ENCODE measurements around the gene ASTL.
"Not testable (repeated sequence)": the region's sequence is repeated elsewhere in the genome, so short reads cannot be mapped to it uniquely, and the experiment has no call there.

Gene ASTL

GRCh38 chr2:96138179-96139145, at the start of gene ASTL:
ASTL (minus strand) TSS chr2:96138502; CDS start chr2:96138436, 66 bp downstream.
- DNase-seq (ENCODE audit: low spot score): peak; percentile 87

- no peak for DNase-seq (ENCODE audit: low spot score)
Measured at GRCh38 chr2:96186562-96186961, 48.3 kb upstream of the ASTL start.

- DNase-seq (ENCODE audit: low spot score): no peak
Measured at GRCh38 chr2:96185516-96185915, 47.2 kb upstream of the ASTL start.

- DNase-seq (ENCODE audit: low spot score): no peak
Measured at GRCh38 chr2:96184989-96185388, 46.7 kb upstream of the ASTL start.

- no peak for DNase-seq (ENCODE audit: low spot score)
Measured at GRCh38 chr2:96184188-96184587, 45.9 kb upstream of the ASTL start.

- no peak for DNase-seq (ENCODE audit: low spot score)
Measured at GRCh38 chr2:96181529-96181928, 43.2 kb upstream of the ASTL start.

GRCh38 chr2:96180521-96180920, 42.2 kb upstream of the ASTL start:
- no peak for DNase-seq (ENCODE audit: low spot score)

GRCh38 chr2:96180002-96180401, 41.7 kb upstream of the ASTL start:
- DNase-seq (ENCODE audit: low spot score): no peak

- no peak for DNase-seq (ENCODE audit: low spot score)
Measured at GRCh38 chr2:96176661-96177060, 38.4 kb upstream of the ASTL start.

- no peak for DNase-seq (ENCODE audit: low spot score)
Measured at GRCh38 chr2:96175951-96176350, 37.6 kb upstream of the ASTL start.

- DNase-seq (ENCODE audit: low spot score): peak; percentile 74
Measured at GRCh38 chr2:96174251-96175144, 36.2 kb upstream of the ASTL start.

GRCh38 chr2:96171831-96172230, 33.5 kb upstream of the ASTL start:
- DNase-seq (ENCODE audit: low spot score): no peak

- DNase-seq (ENCODE audit: low spot score): no peak
Measured at GRCh38 chr2:96170626-96171025, 32.3 kb upstream of the ASTL start.

GRCh38 chr2:96169868-96170507, 31.7 kb upstream of the ASTL start:
- DNase-seq (ENCODE audit: low spot score): no peak

- DNase-seq (ENCODE audit: low spot score): peak; percentile 83
Measured at GRCh38 chr2:96167407-96168013, 29.2 kb upstream of the ASTL start.

- DNase-seq (ENCODE audit: low spot score): no peak
Measured at GRCh38 chr2:96164459-96165184, 26.3 kb upstream of the ASTL start.

- DNase-seq (ENCODE audit: low spot score): no peak
Measured at GRCh38 chr2:96163768-96164429, 25.6 kb upstream of the ASTL start.

- no peak for DNase-seq (ENCODE audit: low spot score)
Measured at GRCh38 chr2:96163415-96163767, 25.1 kb upstream of the ASTL start.

GRCh38 chr2:96161898-96162297, 23.6 kb upstream of the ASTL start:
- no peak for DNase-seq (ENCODE audit: low spot score)

GRCh38 chr2:96160366-96160765, 22.1 kb upstream of the ASTL start:
- DNase-seq (ENCODE audit: low spot score): not testable (repeated sequence)
